HG03039 (cell line): Measurements from ENCODE around the gene CLDND1.

Experiments used
- ATAC-seq: cut with Tn5 transposase; IDR thresholded peaks from one replicate; pipeline ENCODE4 v1.9.1; 2021; ENCODE audit warnings: mild to moderate bottlenecking, moderate library complexity; ENCODE audit not compliant: unreplicated experiment

Gene CLDND1

GRCh38 chr3:98552232-98553020 lies 29.7 kb upstream of the CLDND1 start:
- no peak for ATAC-seq

GRCh38 chr3:98551754-98552153 lies 29.1 kb upstream of the CLDND1 start:
- no peak for ATAC-seq

GRCh38 chr3:98551236-98551635 lies 28.5 kb upstream of the CLDND1 start:
- ATAC-seq: no peak

GRCh38 chr3:98550833-98551232 lies 28.1 kb upstream of the CLDND1 start:
- ATAC-seq: no peak

GRCh38 chr3:98548544-98548943 lies 25.8 kb upstream of the CLDND1 start:
- no peak for ATAC-seq

GRCh38 chr3:98545940-98546339 lies 23.2 kb upstream of the CLDND1 start:
- peak; percentile 47 for ATAC-seq

- ATAC-seq: no peak
Observed at GRCh38 chr3:98542623-98543022, 19.9 kb upstream of the CLDND1 start.

GRCh38 chr3:98541695-98542094 lies 19.0 kb upstream of the CLDND1 start:
- ATAC-seq: no peak

GRCh38 chr3:98540346-98540745 lies 17.6 kb upstream of the CLDND1 start:
- peak; percentile 40 for ATAC-seq

GRCh38 chr3:98536456-98537017 lies 13.8 kb upstream of the CLDND1 start:
- ATAC-seq: peak; percentile 71

- ATAC-seq: no peak
Observed at GRCh38 chr3:98534734-98535133, 12.0 kb upstream of the CLDND1 start.

- no peak for ATAC-seq
Observed at GRCh38 chr3:98534168-98534567, 11.5 kb upstream of the CLDND1 start.

GRCh38 chr3:98532709-98533571 lies 10.2 kb upstream of the CLDND1 start:
- ATAC-seq: no peak

- ATAC-seq: peak; percentile 1
Observed at GRCh38 chr3:98532275-98532637, 9.6 kb upstream of the CLDND1 start.

- ATAC-seq: peak; percentile 29
Observed at GRCh38 chr3:98531622-98532274, 9.0 kb upstream of the CLDND1 start, which contains the start of gene GPR15. GPR15 (plus strand) TSS chr3:98531978; CDS start chr3:98532034, 56 bp downstream.

GRCh38 chr3:98530676-98531075 lies 8.0 kb upstream of the CLDND1 start:
- no peak for ATAC-seq

GRCh38 chr3:98529856-98530459 lies 7.3 kb upstream of the CLDND1 start:
- ATAC-seq: no peak

- ATAC-seq: no peak
Observed at GRCh38 chr3:98528474-98529346, 6.0 kb upstream of the CLDND1 start.

- no peak for ATAC-seq
Observed at GRCh38 chr3:98525494-98525893, 2.8 kb upstream of the CLDND1 start.
